HepG2 (cell line): ENCODE measurements around the gene MYLK. TPM values are rescaled to one million over a fixed set of nuclear protein-coding genes. Genes with fewer than 3 reads are reported as not detected.

ENCODE experiments used
- ATAC-seq: fragments of 200-7000 bp; cut with Tn5 transposase; 3 replicates; pipeline ENCODE4 v1.9.1; 2020; ENCODE audit warnings: mild to moderate bottlenecking, moderate library complexity
- BruUV-seq: library from RNA; stranded (reverse); fragments of 400-500 nt; replicated peaks from 2 replicates; lab custom pipeline; 2021; lab: Mats Ljungman, UMichigan
- CTCF ChIA-PET: fragments of 300-600 bp; formaldehyde crosslinking; extraction: SDS; loops from one replicate; lab custom pipeline; 2021; ENCODE audit warnings: low total read pairs, inconsistent platforms, low intra/inter-chr PET ratio; lab: Yijun Ruan, JAX
- POLR2A ChIA-PET: fragments of 350-600 bp; sonication (Branson Sonifier 250); formaldehyde crosslinking; loops from one replicate; lab custom pipeline; 2020; ENCODE audit warnings: antibody characterized with exemption, inconsistent platforms; lab: Yijun Ruan, JAX
- DNase-seq: peaks from one replicate; pipeline ENCODE4 v3.0.0-alpha.2; 2015; ENCODE audit warnings: low spot score
- FAIRE-seq: peaks from 3 replicates; lab custom pipeline; 2011; peaks lifted over from hg19 to GRCh38; lab: Jason Lieb, UNC
- H2AFZ ChIP-seq: one replicate; pipeline ENCODE4 v1.6.1; 2011; ENCODE audit warnings: low read length, inconsistent platforms
- H3K27ac ChIP-seq: fragments of 300-600 bp; 3 replicates; pipeline ENCODE4 v1.8.0; 2011; ENCODE audit warnings: mixed run types, mild to moderate bottlenecking, mixed read lengths, low read length, inconsistent platforms; ENCODE audit not compliant: insufficient read depth; ENCODE audit errors: extremely low read length
- H3K27me3 ChIP-seq, 2 experiments: fragments of 200-600 bp in 1 of 2; 2 replicates in 1 of 2; 3 replicates in 1 of 2; pipeline versions ENCODE4 v1.6.0 to v1.8.0; 2011; ENCODE audit warnings: low read length in 2 of 2, mild to moderate bottlenecking in 2 of 2, moderate library complexity in 2 of 2, inconsistent platforms in 1 of 2; ENCODE audit not compliant: insufficient read depth in 2 of 2, control insufficient read depth in 1 of 2
- H3K36me3 ChIP-seq, 2 experiments: fragments of 200-600 bp in 1 of 2; replicated peaks in 1 of 2; 2 replicates in 1 of 2; 3 replicates in 1 of 2; pipeline versions ENCODE4 v1.5.1 to v1.8.0; 2011; ENCODE audit warnings: low read length in 2 of 2, inconsistent platforms in 1 of 2; ENCODE audit not compliant: insufficient read depth in 2 of 2, control insufficient read depth in 1 of 2
- H3K4me1 ChIP-seq: 2 replicates; pipeline ENCODE4 v1.5.1; 2012; ENCODE audit warnings: low read length, inconsistent platforms; ENCODE audit not compliant: insufficient read depth
- H3K4me2 ChIP-seq: 2 replicates; pipeline ENCODE4 v1.6.0; 2011; ENCODE audit warnings: low read depth, low read length, inconsistent platforms
- H3K4me3 ChIP-seq, 3 experiments: fragments of 200-600 bp in 1 of 3; sonication (generic), shearing (Covaris generic) in 1 of 3; replicated peaks in 1 of 3; 2 replicates each; pipeline ENCODE4 v1.5.1; 2011 to 2016; ENCODE audit warnings: low read length in 3 of 3, inconsistent platforms in 2 of 3, low read depth in 2 of 3, mild to moderate bottlenecking in 2 of 3, control low read depth in 1 of 3, mixed read lengths in 1 of 3; ENCODE audit not compliant: insufficient read depth in 1 of 3
- H3K79me2 ChIP-seq: one replicate; pipeline ENCODE4 v1.6.1; 2011; ENCODE audit warnings: low read length, inconsistent platforms; ENCODE audit not compliant: insufficient read depth
- H3K9ac ChIP-seq: 2 replicates; pipeline ENCODE4 v1.6.0; 2011; ENCODE audit warnings: mild to moderate bottlenecking, low read depth, low read length, inconsistent platforms; ENCODE audit not compliant: insufficient read depth
- H3K9me3 ChIP-seq: 2 replicates; pipeline ENCODE4 v1.5.1; 2012; ENCODE audit warnings: mild to moderate bottlenecking, low read length
- H4K20me1 ChIP-seq: 2 replicates; pipeline ENCODE4 v1.6.0; 2011; ENCODE audit warnings: inconsistent platforms, mild to moderate bottlenecking, low read length, moderate library complexity; ENCODE audit not compliant: insufficient read depth
- CBX5 ChIP-seq: sonication (generic); formaldehyde crosslinking; IDR thresholded peaks from 2 replicates; pipeline ENCODE4 v1.4.0; 2020; ENCODE audit warnings: missing genetic modification reagents, borderline replicate concordance
- FLYWCH1 ChIP-seq: sonication (generic); formaldehyde crosslinking; IDR thresholded peaks from 2 replicates; pipeline ENCODE4 v1.8.1; 2023; ENCODE audit warnings: mild to moderate bottlenecking, missing genetic modification reagents
- PHF21A ChIP-seq: sonication (generic); formaldehyde crosslinking; IDR thresholded peaks from 2 replicates; pipeline ENCODE4 v1.5.0; 2020; ENCODE audit warnings: mild to moderate bottlenecking, missing genetic modification reagents
- SMYD3 ChIP-seq: sonication (generic); formaldehyde crosslinking; IDR thresholded peaks from 2 replicates; pipeline ENCODE4 v1.8.1; 2023; ENCODE audit warnings: mild to moderate bottlenecking, missing genetic modification reagents
- TBL1XR1 ChIP-seq: fragments of 150-350 bp; IDR thresholded peaks from 2 replicates; pipeline ENCODE4 v1.6.1; 2014; ENCODE audit warnings: borderline replicate concordance, low read length; ENCODE audit not compliant: partially characterized antibody
- ZNF124 ChIP-seq: sonication (generic); formaldehyde crosslinking; IDR thresholded peaks from 2 replicates; pipeline ENCODE4 v1.4.0; 2020; ENCODE audit warnings: missing genetic modification reagents
- ZNF766 ChIP-seq: sonication (generic); formaldehyde crosslinking; IDR thresholded peaks from 2 replicates; pipeline ENCODE4 v1.5.0; 2020; ENCODE audit warnings: missing genetic modification reagents, borderline replicate concordance
- WGBS: methylation state at CpG from one replicate; pipeline ENCODE4 v1.1.6; 2017; ENCODE audit warnings: low lambda C conversion rate; 5-methylcytosine and 5-hydroxymethylcytosine counted together
- in situ Hi-C: cut with HindIII; loops from 2 replicates; pipeline ENCODE4 v1.10.0; 2017; ENCODE audit warnings: low pct_unique_long_range_greater_than_20kb; ENCODE audit not compliant: extremely low pct_ligation_motif_present
- intact Hi-C: fragments of 100-400 bp; cut with micrococcal nuclease; formaldehyde crosslinking; loops from one replicate; pipeline ENCODE4 v1.10.0; 2022; ENCODE audit not compliant: unreplicated experiment
- polyA plus RNA-seq, 8 experiments: library from polyadenylated mRNA; depleted of rRNA in 3 of 8; stranded (reverse) in 7 of 8; unstranded in 1 of 8; fragments of >200 nt; fragmentation: Illumina TruSeq in 4 of 8; extraction: Trizol in 4 of 8; gene quantifications; 2 replicates each; pipeline versions ENCODE4 v1.2.1 to v1.2.3, GENCODE V29; 2011 to 2016; ENCODE audit warnings: low read depth in 4 of 8, missing spikeins in 1 of 8, mixed read lengths in 1 of 8; ENCODE audit not compliant: insufficient read depth in 1 of 8
- total RNA-seq, 5 experiments: library from RNA; depleted of rRNA; stranded (reverse); fragments of >200 nt; fragmentation: Illumina TruSeq; extraction: Trizol; gene quantifications; 2 replicates each; pipeline ENCODE4 v1.2.3, GENCODE V29; 2016; ENCODE audit warnings: low read depth in 1 of 5
- TF ChIP-seq, protein P1 (sequence below): sonication (generic); formaldehyde crosslinking; conservative IDR thresholded peaks from 2 replicates; pipeline ENCODE4 v1.4.0; 2020; ENCODE audit warnings: mild to moderate bottlenecking, missing genetic modification reagents, moderate library complexity
- TF ChIP-seq, protein P2 (sequence below): sonication (generic); formaldehyde crosslinking; IDR thresholded peaks from 2 replicates; pipeline ENCODE4 v1.8.0; 2022; ENCODE audit warnings: missing genetic modification reagents, mild to moderate bottlenecking, inconsistent platforms, borderline replicate concordance
- TF ChIP-seq, protein P3 (sequence below): sonication (generic); formaldehyde crosslinking; IDR thresholded peaks from 2 replicates; pipeline ENCODE4 v1.9.0; 2022; ENCODE audit warnings: missing genetic modification reagents, mild to moderate bottlenecking, borderline replicate concordance
- TF ChIP-seq, protein P4 (sequence below): sonication (generic); formaldehyde crosslinking; IDR thresholded peaks from 2 replicates; pipeline ENCODE4 v1.4.0; 2020; ENCODE audit warnings: mild to moderate bottlenecking, low read depth, missing genetic modification reagents

The MYLK gene
- total and polyA plus RNA-seq, 2 of the 13 experiments (the other 11 are each of a cell fraction or from before 2014, with no cell fraction given) = 10.6 to 34.9 TPM

DNA sequence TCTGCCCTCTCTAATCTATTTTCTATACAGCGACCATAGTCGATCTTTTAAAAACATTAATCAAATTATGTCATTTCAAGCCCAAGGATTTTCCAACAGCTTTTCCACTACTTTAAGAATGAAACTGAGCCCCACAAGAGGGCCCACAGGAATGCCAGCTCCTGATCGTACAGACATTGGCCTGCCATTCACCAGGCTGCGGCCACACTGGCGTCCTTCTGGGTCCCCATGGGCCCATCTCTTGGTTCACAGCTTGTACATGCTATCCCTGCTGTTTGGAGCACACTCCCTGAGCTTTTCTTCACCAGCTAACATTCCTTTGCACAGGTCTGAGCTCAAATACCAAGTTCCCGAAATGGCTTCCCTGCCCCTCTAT, 149.6 kb downstream of the MYLK start (continued):
- TF ChIP-seq, protein P1, sequence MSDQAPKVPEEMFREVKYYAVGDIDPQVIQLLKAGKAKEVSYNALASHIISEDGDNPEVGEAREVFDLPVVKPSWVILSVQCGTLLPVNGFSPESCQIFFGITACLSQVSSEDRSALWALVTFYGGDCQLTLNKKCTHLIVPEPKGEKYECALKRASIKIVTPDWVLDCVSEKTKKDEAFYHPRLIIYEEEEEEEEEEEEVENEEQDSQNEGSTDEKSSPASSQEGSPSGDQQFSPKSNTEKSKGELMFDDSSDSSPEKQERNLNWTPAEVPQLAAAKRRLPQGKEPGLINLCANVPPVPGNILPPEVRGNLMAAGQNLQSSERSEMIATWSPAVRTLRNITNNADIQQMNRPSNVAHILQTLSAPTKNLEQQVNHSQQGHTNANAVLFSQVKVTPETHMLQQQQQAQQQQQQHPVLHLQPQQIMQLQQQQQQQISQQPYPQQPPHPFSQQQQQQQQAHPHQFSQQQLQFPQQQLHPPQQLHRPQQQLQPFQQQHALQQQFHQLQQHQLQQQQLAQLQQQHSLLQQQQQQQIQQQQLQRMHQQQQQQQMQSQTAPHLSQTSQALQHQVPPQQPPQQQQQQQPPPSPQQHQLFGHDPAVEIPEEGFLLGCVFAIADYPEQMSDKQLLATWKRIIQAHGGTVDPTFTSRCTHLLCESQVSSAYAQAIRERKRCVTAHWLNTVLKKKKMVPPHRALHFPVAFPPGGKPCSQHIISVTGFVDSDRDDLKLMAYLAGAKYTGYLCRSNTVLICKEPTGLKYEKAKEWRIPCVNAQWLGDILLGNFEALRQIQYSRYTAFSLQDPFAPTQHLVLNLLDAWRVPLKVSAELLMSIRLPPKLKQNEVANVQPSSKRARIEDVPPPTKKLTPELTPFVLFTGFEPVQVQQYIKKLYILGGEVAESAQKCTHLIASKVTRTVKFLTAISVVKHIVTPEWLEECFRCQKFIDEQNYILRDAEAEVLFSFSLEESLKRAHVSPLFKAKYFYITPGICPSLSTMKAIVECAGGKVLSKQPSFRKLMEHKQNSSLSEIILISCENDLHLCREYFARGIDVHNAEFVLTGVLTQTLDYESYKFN (CRISPR knock-in tag) = no peak
- no peak for TF ChIP-seq TBL1XR1
- TF ChIP-seq ZNF766 (CRISPR knock-in tag) = no peak

DNA sequence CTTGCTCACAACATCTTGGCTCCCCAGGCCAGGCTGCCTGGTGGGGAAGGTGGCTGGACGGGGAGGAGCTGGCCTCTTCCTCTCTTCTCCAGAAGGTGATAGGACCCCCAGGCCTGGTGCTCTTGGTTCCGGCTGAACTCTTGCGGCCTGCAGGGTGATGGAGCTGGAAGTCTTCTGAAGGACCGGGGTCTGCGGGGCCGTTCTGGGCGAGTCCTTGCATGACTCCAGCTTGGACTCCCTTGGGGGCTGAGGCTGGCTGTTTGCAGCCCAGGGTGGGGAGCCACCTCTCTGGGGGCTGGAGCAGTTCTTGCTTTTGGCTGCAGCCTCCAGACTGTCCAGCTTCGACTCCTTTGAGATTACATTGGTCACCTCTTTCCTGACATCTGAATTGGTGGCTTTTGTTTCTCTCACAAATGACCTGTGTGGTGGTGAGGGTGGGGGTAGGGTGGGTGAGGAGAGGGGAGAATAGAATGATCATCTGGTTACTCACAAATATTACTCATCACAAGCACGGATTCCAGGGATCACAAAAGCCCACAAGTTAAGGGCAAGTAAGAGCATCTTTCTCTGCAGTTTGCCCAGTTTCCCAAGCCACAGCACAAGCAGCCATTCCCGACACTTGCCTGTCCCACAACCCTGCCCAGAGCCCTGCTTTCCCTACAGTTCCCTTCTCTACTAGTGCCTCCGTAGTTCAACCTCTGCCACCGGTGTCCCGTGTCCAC, 150.2 kb downstream of the MYLK start:
- 95% methylated on average over 6 of the region's 13 CpGs for WGBS
- DNase-seq (peak; percentile 25), ATAC-seq (no peak), FAIRE-seq (no peak)
- no peaks in the 10 kb centered on the region for H3K9me3 ChIP-seq
- in situ Hi-C loops (no loop called here), intact Hi-C loops (no loop called here)
- H4K20me1 ChIP-seq = no peaks in the 10 kb centered on the region
- peaks cover 13% of the 10 kb centered on the region for H3K4me1 ChIP-seq
- H3K9ac ChIP-seq = no peak overlapping the region
- H3K27ac ChIP-seq = no peak overlapping the region
- no peak overlapping the region for H3K4me2 ChIP-seq
- H3K36me3 ChIP-seq = peaks cover 9 to 51% of the 10 kb centered on the region in 2 experiments; a peak in 4 of 5 replicates
- BruUV-seq = TSS peak; percentile 33
- no peak overlapping the region for H2AFZ ChIP-seq
- CTCF ChIA-PET = no interaction called here
- no peak overlapping the region for H3K4me3 ChIP-seq
- no peaks in the 10 kb centered on the region for H3K27me3 ChIP-seq
- no peaks in the 10 kb centered on the region for H3K79me2 ChIP-seq
- POLR2A ChIA-PET = no interaction called here
- TF ChIP-seq SMYD3 (CRISPR knock-in tag) (no peak), CBX5 (CRISPR knock-in tag) (no peak), ZNF124 (CRISPR knock-in tag) (no peak), FLYWCH1 (no peak), PHF21A (no peak)
- TF ChIP-seq, protein P2, sequence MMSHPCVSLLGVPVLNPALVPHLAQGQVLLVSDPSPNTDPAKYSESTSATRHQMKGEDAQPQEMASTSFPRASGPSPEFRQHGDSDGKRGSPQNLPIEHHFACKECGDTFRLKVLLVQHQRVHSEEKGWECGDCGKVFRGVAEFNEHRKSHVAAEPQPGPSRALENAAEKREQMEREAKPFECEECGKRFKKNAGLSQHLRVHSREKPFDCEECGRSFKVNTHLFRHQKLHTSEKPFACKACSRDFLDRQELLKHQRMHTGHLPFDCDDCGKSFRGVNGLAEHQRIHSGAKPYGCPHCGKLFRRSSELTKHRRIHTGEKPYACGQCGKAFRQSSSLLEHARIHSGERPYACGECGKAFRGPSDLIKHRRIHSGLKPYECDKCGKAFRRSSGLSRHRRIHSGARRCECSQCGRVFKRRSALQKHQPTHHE (CRISPR knock-in tag) = no peak
- TF ChIP-seq, protein P3, sequence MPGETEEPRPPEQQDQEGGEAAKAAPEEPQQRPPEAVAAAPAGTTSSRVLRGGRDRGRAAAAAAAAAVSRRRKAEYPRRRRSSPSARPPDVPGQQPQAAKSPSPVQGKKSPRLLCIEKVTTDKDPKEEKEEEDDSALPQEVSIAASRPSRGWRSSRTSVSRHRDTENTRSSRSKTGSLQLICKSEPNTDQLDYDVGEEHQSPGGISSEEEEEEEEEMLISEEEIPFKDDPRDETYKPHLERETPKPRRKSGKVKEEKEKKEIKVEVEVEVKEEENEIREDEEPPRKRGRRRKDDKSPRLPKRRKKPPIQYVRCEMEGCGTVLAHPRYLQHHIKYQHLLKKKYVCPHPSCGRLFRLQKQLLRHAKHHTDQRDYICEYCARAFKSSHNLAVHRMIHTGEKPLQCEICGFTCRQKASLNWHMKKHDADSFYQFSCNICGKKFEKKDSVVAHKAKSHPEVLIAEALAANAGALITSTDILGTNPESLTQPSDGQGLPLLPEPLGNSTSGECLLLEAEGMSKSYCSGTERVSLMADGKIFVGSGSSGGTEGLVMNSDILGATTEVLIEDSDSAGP (CRISPR knock-in tag) = no peak
- TF ChIP-seq, protein P4, sequence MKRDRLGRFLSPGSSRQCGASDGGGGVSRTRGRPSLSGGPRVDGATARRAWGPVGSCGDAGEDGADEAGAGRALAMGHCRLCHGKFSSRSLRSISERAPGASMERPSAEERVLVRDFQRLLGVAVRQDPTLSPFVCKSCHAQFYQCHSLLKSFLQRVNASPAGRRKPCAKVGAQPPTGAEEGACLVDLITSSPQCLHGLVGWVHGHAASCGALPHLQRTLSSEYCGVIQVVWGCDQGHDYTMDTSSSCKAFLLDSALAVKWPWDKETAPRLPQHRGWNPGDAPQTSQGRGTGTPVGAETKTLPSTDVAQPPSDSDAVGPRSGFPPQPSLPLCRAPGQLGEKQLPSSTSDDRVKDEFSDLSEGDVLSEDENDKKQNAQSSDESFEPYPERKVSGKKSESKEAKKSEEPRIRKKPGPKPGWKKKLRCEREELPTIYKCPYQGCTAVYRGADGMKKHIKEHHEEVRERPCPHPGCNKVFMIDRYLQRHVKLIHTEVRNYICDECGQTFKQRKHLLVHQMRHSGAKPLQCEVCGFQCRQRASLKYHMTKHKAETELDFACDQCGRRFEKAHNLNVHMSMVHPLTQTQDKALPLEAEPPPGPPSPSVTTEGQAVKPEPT (CRISPR knock-in tag) = no peak
